ENCODE results near the gene CCNC. TPM values are rescaled to one million over a fixed set of nuclear protein-coding genes. Genes with fewer than 3 reads are reported as not detected.

The CCNC gene
- total and polyA plus RNA-seq, 2 of the 13 experiments (the other 11 are each of a cell fraction or from before 2014, with no cell fraction given), result 69.6 to 141 TPM

DNA sequence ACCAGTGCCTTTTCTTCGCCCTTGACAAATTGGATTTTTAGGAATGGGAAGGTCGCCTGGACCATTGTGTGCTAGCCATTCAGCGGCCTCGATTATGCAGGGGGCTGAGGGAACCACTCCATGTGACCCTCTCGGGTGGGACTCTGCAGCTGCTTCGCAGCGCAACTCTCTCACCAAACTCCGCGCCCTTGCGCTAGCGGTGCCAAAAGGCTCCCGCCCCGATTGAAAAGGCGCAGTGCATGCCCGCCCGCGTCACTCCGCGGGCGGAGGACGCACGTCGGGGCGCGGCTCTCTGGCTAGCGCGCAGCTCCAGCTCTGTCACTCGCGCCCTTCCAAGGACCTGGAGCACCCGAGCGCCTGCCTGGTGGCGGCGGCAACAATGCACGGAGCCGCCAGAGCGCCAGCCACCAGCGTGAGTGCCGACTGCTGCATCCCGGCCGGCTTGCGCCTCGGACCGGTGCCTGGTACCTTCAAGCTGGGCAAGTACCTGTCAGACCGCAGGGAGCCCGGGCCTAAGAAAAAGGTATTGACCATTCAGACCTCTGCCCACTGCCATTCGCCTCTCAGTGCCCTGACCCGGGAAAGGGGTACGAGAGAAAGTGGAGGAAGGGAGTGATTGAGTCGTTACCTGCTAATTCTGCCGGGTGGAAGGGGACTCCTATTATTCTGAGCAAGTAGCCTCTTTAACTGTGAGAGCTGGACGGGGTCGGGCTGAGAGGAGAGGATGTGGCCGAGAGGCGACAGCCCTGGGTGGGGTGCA, 38.4 kb upstream of the CCNC start, which contains the start of gene PRDM13:
Gene PRDM13 (plus strand): TSS at position 178 of the 760 bp plus-strand sequence. CDS start 202 bp downstream, at position 380.
- 65% methylated on average over 28 of the region's 54 CpGs for WGBS (ENCODE audit: low lambda C conversion rate)
- no peak within 1 kb of the TSS for H2AFZ ChIP-seq (ENCODE audit: low read length)

More for the DNA sequence above, 38.4 kb upstream of the CCNC start, which contains the start of gene PRDM13:
- BruUV-seq (replicated peaks), result no TSS peak
- Histone ChIP-seq H3K27me3 (ENCODE audit: control insufficient read depth in 1 of 2, insufficient read depth in 2 of 2, low read length in 2 of 2) (peaks cover 14 to 81% of the 10 kb centered on the region in 2 experiments; a peak in 4 of 5 replicates), H3K9ac (ENCODE audit: insufficient read depth, low read depth, low read length) (no peak within 1 kb of the TSS), H3K9me3 (ENCODE audit: low read length) (no peaks in the 10 kb centered on the region), H4K20me1 (ENCODE audit: insufficient read depth, low read length) (no peaks in the 10 kb centered on the region), H3K4me1 (ENCODE audit: insufficient read depth, low read length) (peaks cover 21% of the 10 kb centered on the region), H3K4me2 (ENCODE audit: low read depth, low read length) (no peak within 1 kb of the TSS), H3K79me2 (ENCODE audit: insufficient read depth, low read length) (no peaks in the 10 kb centered on the region), H3K36me3 (replicated peaks in 1 of 2; ENCODE audit: control insufficient read depth in 1 of 2, insufficient read depth in 2 of 2, low read length in 2 of 2) (no peaks in the 10 kb centered on the region), H3K4me3 (replicated peaks in 1 of 3; ENCODE audit: insufficient read depth in 1 of 3, low read depth in 2 of 3, low read length in 3 of 3) (no peak within 1 kb of the TSS), H3K27ac (ENCODE audit: extremely low read length, insufficient read depth, low read length) (no peak within 1 kb of the TSS)
- TF ChIP-seq ZNF510 (CRISPR knock-in tag; IDR thresholded peaks at IDR 0.05; ENCODE audit: low read depth) (no peak), ZNF142 (CRISPR knock-in tag; IDR thresholded peaks at IDR 0.05) (no peak), NFATC3 (CRISPR knock-in tag; IDR thresholded peaks at IDR 0.05) (no peak), JUNB (CRISPR knock-in tag; IDR thresholded peaks at IDR 0.05; ENCODE audit: borderline replicate concordance) (no peak), ZNF33A (CRISPR knock-in tag; IDR thresholded peaks at IDR 0.05; ENCODE audit: borderline replicate concordance) (no peak), SETDB1 (CRISPR knock-in tag; IDR thresholded peaks at IDR 0.05; ENCODE audit: borderline replicate concordance) (no peak), PAXIP1 (CRISPR knock-in tag; conservative IDR thresholded peaks at IDR 0.05) (no peak), PLRG1 (conservative IDR thresholded peaks at IDR 0.05) (no peak), ZBTB20 (CRISPR knock-in tag; IDR thresholded peaks at IDR 0.05; ENCODE audit: borderline replicate concordance, low read depth) (no peak), ZEB1 (IDR thresholded peaks at IDR 0.05; ENCODE audit: insufficient replicate concordance, low read depth) (no peak), NCOA1 (CRISPR knock-in tag; IDR thresholded peaks at IDR 0.05) (no peak)
- CTCF ChIA-PET (ENCODE audit: low intra/inter-chr PET ratio, low total read pairs), result no interaction called here
- in situ Hi-C loops (cut with HindIII; ENCODE audit: extremely low pct_ligation_motif_present, low pct_unique_long_range_greater_than_20kb), result no loop called here
- intact Hi-C loops (cut with micrococcal nuclease; ENCODE audit: unreplicated experiment), result no loop called here
- POLR2A ChIA-PET, result no interaction called here
- DNase-seq (ENCODE audit: low spot score) (no peak), ATAC-seq (no peak), FAIRE-seq (no peak)
